SK-N-SH treated with all-trans-retinoic acid at 6 μM for 48 hours (cell line): ENCODE measurements around the gene GXYLT2.

Source experiments
- ATAC-seq: fragments of 200-7000 bp; cut with Tn5 transposase; 3 replicates; pipeline ENCODE4 v1.9.1; 2020; ENCODE audit warnings: mild to moderate bottlenecking, moderate library complexity
- ARNTL ChIP-seq: fragments of 450-650 bp; formaldehyde crosslinking; IDR thresholded peaks from 2 replicates; pipeline ENCODE4 v1.5.0; 2020; ENCODE audit warnings: low read depth, mild to moderate bottlenecking, moderate library complexity, borderline replicate concordance
- BACH2 ChIP-seq: fragments of 250-450 bp; sonication (Bioruptor Pico); IDR thresholded peaks from 2 replicates; pipeline ENCODE4 v1.9.0; 2021; ENCODE audit warnings: mild to moderate bottlenecking, borderline replicate concordance
- ESRRG ChIP-seq: fragments of 250-450 bp; sonication (Bioruptor Pico); IDR thresholded peaks from 2 replicates; pipeline ENCODE4 v1.6.1; 2021; ENCODE audit warnings: mild to moderate bottlenecking
- GLIS3 ChIP-seq: fragments of 250-450 bp; sonication (Bioruptor Pico); IDR thresholded peaks from 2 replicates; pipeline ENCODE4 v1.5.0; 2020; ENCODE audit warnings: mild to moderate bottlenecking, moderate library complexity
- ISL1 ChIP-seq: fragments of 250-450 bp; sonication (Bioruptor Pico); IDR thresholded peaks from 2 replicates; pipeline ENCODE4 v2.1.2; 2022; ENCODE audit warnings: mild to moderate bottlenecking, moderate library complexity
- OSR1 ChIP-seq: fragments of 250-450 bp; sonication (Bioruptor Pico); IDR thresholded peaks from 2 replicates; pipeline ENCODE4 v1.8.0; 2022; ENCODE audit warnings: moderate library complexity, mild to moderate bottlenecking, inconsistent platforms
- PPARA ChIP-seq: fragments of 250-450 bp; sonication (Bioruptor Pico); IDR thresholded peaks from 2 replicates; pipeline ENCODE4 v1.5.0; 2020; ENCODE audit warnings: mild to moderate bottlenecking, borderline replicate concordance
- RARB ChIP-seq: fragments of 250-450 bp; sonication (Bioruptor Pico); IDR thresholded peaks from 2 replicates; pipeline ENCODE4 v1.8.0; 2021; ENCODE audit warnings: mild to moderate bottlenecking, moderate library complexity
- SNAI2 ChIP-seq: fragments of 250-450 bp; sonication (Bioruptor Pico); IDR thresholded peaks from 2 replicates; pipeline ENCODE4 v1.5.0; 2020; ENCODE audit warnings: mild to moderate bottlenecking, moderate library complexity
- TCF4 ChIP-seq: fragments of 250-450 bp; sonication (Bioruptor Pico); IDR thresholded peaks from 2 replicates; pipeline ENCODE4 v1.8.0; 2021; ENCODE audit warnings: mild to moderate bottlenecking, moderate library complexity, borderline replicate concordance
- TOX ChIP-seq: fragments of 250-450 bp; sonication (Bioruptor Pico); IDR thresholded peaks from 2 replicates; pipeline ENCODE4 v1.8.0; 2021; ENCODE audit warnings: mild to moderate bottlenecking, moderate library complexity, borderline replicate concordance
- ZFP3 ChIP-seq: fragments of 250-450 bp; sonication (Bioruptor Pico); IDR thresholded peaks from 2 replicates; pipeline ENCODE4 v1.5.0; 2020; ENCODE audit warnings: mild to moderate bottlenecking, moderate library complexity
- ZNF565 ChIP-seq: fragments of 450-650 bp; formaldehyde crosslinking; conservative IDR thresholded peaks from 2 replicates; pipeline ENCODE4 v1.5.0; 2020; ENCODE audit warnings: low read depth, mild to moderate bottlenecking, moderate library complexity
- ZNF8 ChIP-seq: fragments of 450-650 bp; formaldehyde crosslinking; IDR thresholded peaks from 2 replicates; pipeline ENCODE4 v1.5.0; 2020; ENCODE audit warnings: mild to moderate bottlenecking, moderate library complexity
- TF ChIP-seq, protein P1 (sequence below): fragments of 250-450 bp; sonication (Bioruptor Pico); IDR thresholded peaks from 2 replicates; pipeline ENCODE4 v1.5.1; 2021; ENCODE audit warnings: mild to moderate bottlenecking, moderate library complexity
- TF ChIP-seq, protein P2 (sequence below): fragments of 250-450 bp; sonication (Bioruptor Pico); IDR thresholded peaks from 2 replicates; pipeline ENCODE4 v1.8.0; 2020; ENCODE audit warnings: mild to moderate bottlenecking, moderate library complexity, borderline replicate concordance
- TF ChIP-seq, protein P3 (sequence below): fragments of 250-450 bp; sonication (Bioruptor Pico); IDR thresholded peaks from 2 replicates; pipeline ENCODE4 v1.5.0; 2020; ENCODE audit warnings: mild to moderate bottlenecking, moderate library complexity
- TF ChIP-seq, protein P4 (sequence below): fragments of 250-450 bp; sonication (Bioruptor Pico); IDR thresholded peaks from 2 replicates; pipeline ENCODE4 v1.5.1; 2020; ENCODE audit warnings: low read depth, mild to moderate bottlenecking, moderate library complexity

Gene GXYLT2

DNA sequence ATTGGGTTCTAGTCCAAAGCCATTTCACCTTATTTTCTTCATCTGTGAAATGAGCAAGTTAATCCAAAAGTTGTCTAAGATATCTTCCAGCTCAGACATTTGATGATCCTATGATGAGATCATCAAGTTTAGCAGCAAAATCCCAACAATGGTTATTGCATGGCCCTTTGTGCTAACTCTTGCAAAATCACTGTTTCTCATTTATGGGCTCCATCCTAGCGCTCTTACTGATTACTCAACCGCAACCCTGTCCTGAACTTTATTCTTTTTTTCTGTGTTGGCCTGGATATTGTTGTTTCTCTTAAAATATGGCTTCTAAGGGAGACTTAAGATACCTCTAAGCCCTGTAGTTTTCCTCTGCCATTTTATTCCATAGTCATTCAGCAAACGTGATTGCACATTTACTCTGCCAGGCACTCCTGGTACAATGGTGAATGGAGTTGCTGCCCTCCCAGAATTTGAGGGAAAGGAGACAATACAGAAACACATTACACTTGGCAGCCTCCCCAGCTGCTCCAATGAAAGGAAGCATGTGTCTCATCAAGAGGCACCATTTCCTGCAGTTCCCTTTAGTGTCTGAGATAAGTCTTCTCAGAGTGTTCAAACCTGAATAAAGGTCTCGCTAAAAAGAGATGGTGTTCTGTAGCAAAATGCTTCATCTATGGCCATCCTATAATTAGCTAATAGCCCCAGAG, 4.4 kb downstream of the GXYLT2 start:
- ATAC-seq: no peak; the same call in 2 of the 3 replicates
- TF ChIP-seq TCF4 (CRISPR knock-in tag): no peak
- TF ChIP-seq GLIS3 (CRISPR knock-in tag): no peak

GRCh38 chr3:72892870-72893269, 5.0 kb downstream of the GXYLT2 start:
- TF ChIP-seq ZNF8 (CRISPR knock-in tag) (no peak), TCF4 (CRISPR knock-in tag) (no peak), ESRRG (CRISPR knock-in tag) (no peak), BACH2 (CRISPR knock-in tag) (no peak), ZFP3 (no peak), PPARA (CRISPR knock-in tag) (no peak), TOX (no peak)
- TF ChIP-seq, protein P1, sequence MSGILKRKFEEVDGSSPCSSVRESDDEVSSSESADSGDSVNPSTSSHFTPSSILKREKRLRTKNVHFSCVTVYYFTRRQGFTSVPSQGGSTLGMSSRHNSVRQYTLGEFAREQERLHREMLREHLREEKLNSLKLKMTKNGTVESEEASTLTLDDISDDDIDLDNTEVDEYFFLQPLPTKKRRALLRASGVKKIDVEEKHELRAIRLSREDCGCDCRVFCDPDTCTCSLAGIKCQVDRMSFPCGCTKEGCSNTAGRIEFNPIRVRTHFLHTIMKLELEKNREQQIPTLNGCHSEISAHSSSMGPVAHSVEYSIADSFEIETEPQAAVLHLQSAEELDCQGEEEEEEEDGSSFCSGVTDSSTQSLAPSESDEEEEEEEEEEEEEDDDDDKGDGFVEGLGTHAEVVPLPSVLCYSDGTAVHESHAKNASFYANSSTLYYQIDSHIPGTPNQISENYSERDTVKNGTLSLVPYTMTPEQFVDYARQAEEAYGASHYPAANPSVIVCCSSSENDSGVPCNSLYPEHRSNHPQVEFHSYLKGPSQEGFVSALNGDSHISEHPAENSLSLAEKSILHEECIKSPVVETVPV (CRISPR knock-in tag): no peak
- ATAC-seq: no peak

GRCh38 chr3:72894976-72895552, 7.2 kb downstream of the GXYLT2 start:
- ATAC-seq: no peak
- no peak for TF ChIP-seq BACH2 (CRISPR knock-in tag)
- TF ChIP-seq, protein P2, sequence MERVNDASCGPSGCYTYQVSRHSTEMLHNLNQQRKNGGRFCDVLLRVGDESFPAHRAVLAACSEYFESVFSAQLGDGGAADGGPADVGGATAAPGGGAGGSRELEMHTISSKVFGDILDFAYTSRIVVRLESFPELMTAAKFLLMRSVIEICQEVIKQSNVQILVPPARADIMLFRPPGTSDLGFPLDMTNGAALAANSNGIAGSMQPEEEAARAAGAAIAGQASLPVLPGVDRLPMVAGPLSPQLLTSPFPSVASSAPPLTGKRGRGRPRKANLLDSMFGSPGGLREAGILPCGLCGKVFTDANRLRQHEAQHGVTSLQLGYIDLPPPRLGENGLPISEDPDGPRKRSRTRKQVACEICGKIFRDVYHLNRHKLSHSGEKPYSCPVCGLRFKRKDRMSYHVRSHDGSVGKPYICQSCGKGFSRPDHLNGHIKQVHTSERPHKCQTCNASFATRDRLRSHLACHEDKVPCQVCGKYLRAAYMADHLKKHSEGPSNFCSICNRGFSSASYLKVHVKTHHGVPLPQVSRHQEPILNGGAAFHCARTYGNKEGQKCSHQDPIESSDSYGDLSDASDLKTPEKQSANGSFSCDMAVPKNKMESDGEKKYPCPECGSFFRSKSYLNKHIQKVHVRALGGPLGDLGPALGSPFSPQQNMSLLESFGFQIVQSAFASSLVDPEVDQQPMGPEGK (CRISPR knock-in tag): no peak
- no peak for TF ChIP-seq ESRRG (CRISPR knock-in tag)
- TF ChIP-seq OSR1 (CRISPR knock-in tag): no peak
- no peak for TF ChIP-seq ISL1 (CRISPR knock-in tag)

DNA sequence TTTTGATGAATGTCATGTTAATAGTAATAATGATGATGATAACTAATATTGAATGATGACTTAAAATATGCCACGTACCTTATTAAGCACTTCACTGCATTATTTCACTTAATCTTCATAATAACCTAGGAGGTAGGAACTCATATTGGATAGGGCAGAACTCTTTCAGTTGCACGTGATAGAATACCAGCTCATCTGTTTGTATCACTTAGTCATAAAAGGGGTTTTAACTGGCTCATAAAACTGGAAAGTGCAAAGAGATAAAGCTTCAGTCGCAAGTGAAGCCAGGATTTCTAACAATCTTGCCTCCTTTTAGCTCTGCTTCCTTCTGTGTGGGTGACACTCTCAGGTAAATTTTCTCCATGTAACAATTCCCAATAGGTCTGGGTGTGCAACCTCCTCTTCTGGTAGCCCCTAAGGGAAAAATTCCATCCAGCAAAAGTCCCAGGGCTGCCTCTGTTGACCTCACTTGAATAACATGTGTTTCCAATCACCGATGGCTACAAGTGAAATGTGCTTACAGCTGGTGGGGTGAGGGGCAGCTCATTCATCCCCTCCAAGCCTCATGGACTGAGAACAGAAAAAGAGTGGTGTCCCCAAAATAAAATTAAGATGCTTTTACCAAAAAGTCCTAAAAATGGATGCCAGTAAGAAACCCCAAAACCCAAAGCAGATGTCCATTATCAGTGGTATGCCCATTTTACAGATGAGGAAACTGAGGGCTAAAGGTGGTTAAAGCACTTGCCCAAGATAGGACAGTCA, 9.3 kb downstream of the GXYLT2 start:
- TF ChIP-seq, protein P3, sequence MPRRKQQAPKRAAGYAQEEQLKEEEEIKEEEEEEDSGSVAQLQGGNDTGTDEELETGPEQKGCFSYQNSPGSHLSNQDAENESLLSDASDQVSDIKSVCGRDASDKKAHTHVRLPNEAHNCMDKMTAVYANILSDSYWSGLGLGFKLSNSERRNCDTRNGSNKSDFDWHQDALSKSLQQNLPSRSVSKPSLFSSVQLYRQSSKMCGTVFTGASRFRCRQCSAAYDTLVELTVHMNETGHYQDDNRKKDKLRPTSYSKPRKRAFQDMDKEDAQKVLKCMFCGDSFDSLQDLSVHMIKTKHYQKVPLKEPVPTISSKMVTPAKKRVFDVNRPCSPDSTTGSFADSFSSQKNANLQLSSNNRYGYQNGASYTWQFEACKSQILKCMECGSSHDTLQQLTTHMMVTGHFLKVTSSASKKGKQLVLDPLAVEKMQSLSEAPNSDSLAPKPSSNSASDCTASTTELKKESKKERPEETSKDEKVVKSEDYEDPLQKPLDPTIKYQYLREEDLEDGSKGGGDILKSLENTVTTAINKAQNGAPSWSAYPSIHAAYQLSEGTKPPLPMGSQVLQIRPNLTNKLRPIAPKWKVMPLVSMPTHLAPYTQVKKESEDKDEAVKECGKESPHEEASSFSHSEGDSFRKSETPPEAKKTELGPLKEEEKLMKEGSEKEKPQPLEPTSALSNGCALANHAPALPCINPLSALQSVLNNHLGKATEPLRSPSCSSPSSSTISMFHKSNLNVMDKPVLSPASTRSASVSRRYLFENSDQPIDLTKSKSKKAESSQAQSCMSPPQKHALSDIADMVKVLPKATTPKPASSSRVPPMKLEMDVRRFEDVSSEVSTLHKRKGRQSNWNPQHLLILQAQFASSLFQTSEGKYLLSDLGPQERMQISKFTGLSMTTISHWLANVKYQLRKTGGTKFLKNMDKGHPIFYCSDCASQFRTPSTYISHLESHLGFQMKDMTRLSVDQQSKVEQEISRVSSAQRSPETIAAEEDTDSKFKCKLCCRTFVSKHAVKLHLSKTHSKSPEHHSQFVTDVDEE: no peak
- TF ChIP-seq TCF4 (CRISPR knock-in tag): peak; percentile 29; the same call in 1 of the 2 replicates
- peak; percentile 53 for ATAC-seq

DNA sequence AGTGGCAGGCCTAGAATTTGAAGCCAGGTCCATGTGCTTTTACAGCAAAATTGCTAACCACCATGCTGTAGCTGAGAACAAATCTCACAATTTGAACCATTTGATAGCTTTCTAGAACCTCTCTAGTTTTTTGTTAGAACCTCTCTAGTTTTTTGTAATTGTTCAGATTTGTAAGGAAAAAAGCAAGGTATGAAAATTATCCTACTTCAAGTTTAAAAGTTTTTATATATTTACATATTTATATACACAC, 9.8 kb downstream of the GXYLT2 start:
- no peak for ATAC-seq

More for the DNA sequence above, 9.8 kb downstream of the GXYLT2 start:
- TF ChIP-seq BACH2 (CRISPR knock-in tag) (no peak), ESRRG (CRISPR knock-in tag) (no peak), PPARA (CRISPR knock-in tag) (no peak), ZNF565 (no peak), ISL1 (CRISPR knock-in tag) (no peak), ARNTL (CRISPR knock-in tag) (no peak), SNAI2 (CRISPR knock-in tag) (no peak), OSR1 (CRISPR knock-in tag) (no peak), TOX (no peak), RARB (no peak)
- TF ChIP-seq, protein P4, sequence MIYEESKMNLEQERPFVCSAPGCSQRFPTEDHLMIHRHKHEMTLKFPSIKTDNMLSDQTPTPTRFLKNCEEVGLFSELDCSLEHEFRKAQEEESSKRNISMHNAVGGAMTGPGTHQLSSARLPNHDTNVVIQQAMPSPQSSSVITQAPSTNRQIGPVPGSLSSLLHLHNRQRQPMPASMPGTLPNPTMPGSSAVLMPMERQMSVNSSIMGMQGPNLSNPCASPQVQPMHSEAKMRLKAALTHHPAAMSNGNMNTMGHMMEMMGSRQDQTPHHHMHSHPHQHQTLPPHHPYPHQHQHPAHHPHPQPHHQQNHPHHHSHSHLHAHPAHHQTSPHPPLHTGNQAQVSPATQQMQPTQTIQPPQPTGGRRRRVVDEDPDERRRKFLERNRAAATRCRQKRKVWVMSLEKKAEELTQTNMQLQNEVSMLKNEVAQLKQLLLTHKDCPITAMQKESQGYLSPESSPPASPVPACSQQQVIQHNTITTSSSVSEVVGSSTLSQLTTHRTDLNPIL (CRISPR knock-in tag): no peak
